NCI-H345 treated with DMSO at 0.1 percent for 48 hours (cell line): ENCODE data around the gene ATP1A3.
"Not testable (repeated sequence)": the region's sequence is repeated elsewhere in the genome, so short reads cannot be mapped to it uniquely, and the experiment has no call there.

Experiments used
- DNase-seq: peaks from one replicate; lab custom pipeline; 2025; ENCODE audit not compliant: unreplicated experiment; lab: John Stamatoyannopoulos, UW

Gene ATP1A3

GRCh38 chr19:41951686-41952172, 42.3 kb downstream of the ATP1A3 start:
- DNase-seq = no peak

GRCh38 chr19:41947091-41947490, 46.9 kb downstream of the ATP1A3 start:
- DNase-seq = no peak

- no peak for DNase-seq
Measured at GRCh38 chr19:41945135-41945766, 48.8 kb downstream of the ATP1A3 start.

- DNase-seq = no peak
Measured at GRCh38 chr19:41944336-41944735, 49.7 kb downstream of the ATP1A3 start.

GRCh38 chr19:41941410-41942202, 52.4 kb downstream of the ATP1A3 start:
- no peak for DNase-seq

- no peak for DNase-seq
Measured at GRCh38 chr19:41940731-41941409, 53.2 kb downstream of the ATP1A3 start.

GRCh38 chr19:41939861-41940730, 53.9 kb downstream of the ATP1A3 start:
- no peak for DNase-seq

GRCh38 chr19:41939209-41939608, 54.8 kb downstream of the ATP1A3 start:
- DNase-seq = not testable (repeated sequence)

GRCh38 chr19:41937525-41938468, 56.2 kb downstream of the ATP1A3 start:
- DNase-seq = no peak

GRCh38 chr19:41936961-41937360, 57.1 kb downstream of the ATP1A3 start:
- no peak for DNase-seq

- DNase-seq = no peak
Measured at GRCh38 chr19:41936416-41936850, 57.6 kb downstream of the ATP1A3 start.

- no peak for DNase-seq
Measured at GRCh38 chr19:41935760-41936415, 58.1 kb downstream of the ATP1A3 start.

- no peak for DNase-seq
Measured at GRCh38 chr19:41934849-41935374, 59.1 kb downstream of the ATP1A3 start.

GRCh38 chr19:41933693-41934426, 60.2 kb downstream of the ATP1A3 start:
- no peak for DNase-seq

GRCh38 chr19:41932720-41933332, 61.2 kb downstream of the ATP1A3 start:
- no peak for DNase-seq

- DNase-seq = no peak
Measured at GRCh38 chr19:41932259-41932719, 61.7 kb downstream of the ATP1A3 start.

- no peak for DNase-seq
Measured at GRCh38 chr19:41930926-41931592, 63.0 kb downstream of the ATP1A3 start.
